Measurements from ENCODE around the gene LVRN.
"Not testable (repeated sequence)": the region's sequence is repeated elsewhere in the genome, so short reads cannot be mapped to it uniquely, and the experiment has no call there.

The LVRN gene, protein sequence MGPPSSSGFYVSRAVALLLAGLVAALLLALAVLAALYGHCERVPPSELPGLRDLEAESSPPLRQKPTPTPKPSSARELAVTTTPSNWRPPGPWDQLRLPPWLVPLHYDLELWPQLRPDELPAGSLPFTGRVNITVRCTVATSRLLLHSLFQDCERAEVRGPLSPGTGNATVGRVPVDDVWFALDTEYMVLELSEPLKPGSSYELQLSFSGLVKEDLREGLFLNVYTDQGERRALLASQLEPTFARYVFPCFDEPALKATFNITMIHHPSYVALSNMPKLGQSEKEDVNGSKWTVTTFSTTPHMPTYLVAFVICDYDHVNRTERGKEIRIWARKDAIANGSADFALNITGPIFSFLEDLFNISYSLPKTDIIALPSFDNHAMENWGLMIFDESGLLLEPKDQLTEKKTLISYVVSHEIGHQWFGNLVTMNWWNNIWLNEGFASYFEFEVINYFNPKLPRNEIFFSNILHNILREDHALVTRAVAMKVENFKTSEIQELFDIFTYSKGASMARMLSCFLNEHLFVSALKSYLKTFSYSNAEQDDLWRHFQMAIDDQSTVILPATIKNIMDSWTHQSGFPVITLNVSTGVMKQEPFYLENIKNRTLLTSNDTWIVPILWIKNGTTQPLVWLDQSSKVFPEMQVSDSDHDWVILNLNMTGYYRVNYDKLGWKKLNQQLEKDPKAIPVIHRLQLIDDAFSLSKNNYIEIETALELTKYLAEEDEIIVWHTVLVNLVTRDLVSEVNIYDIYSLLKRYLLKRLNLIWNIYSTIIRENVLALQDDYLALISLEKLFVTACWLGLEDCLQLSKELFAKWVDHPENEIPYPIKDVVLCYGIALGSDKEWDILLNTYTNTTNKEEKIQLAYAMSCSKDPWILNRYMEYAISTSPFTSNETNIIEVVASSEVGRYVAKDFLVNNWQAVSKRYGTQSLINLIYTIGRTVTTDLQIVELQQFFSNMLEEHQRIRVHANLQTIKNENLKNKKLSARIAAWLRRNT

DNA sequence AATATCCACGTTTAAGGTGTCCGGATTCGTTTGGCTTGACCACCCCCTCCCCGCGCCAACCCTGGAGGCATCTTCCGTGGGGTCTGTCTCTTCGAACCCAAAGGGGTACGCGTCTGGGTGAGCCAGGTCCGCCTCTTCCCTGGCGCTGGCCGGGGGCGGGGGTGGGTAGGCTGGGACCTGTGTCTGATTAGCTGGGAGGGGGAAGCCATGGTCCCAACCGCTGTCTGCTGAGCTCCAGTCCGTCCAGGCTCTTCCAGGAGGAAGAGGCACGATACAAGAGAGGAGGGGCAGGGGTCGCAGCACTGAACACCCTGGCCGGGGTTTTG is at the start of gene LVRN:
Gene LVRN (plus strand): TSS at position 237 of the 326 bp plus-strand sequence. CDS start 143 bp downstream, outside the sequence.
- no peak for DNase-seq (ENCODE audit: low read depth)

DNA sequence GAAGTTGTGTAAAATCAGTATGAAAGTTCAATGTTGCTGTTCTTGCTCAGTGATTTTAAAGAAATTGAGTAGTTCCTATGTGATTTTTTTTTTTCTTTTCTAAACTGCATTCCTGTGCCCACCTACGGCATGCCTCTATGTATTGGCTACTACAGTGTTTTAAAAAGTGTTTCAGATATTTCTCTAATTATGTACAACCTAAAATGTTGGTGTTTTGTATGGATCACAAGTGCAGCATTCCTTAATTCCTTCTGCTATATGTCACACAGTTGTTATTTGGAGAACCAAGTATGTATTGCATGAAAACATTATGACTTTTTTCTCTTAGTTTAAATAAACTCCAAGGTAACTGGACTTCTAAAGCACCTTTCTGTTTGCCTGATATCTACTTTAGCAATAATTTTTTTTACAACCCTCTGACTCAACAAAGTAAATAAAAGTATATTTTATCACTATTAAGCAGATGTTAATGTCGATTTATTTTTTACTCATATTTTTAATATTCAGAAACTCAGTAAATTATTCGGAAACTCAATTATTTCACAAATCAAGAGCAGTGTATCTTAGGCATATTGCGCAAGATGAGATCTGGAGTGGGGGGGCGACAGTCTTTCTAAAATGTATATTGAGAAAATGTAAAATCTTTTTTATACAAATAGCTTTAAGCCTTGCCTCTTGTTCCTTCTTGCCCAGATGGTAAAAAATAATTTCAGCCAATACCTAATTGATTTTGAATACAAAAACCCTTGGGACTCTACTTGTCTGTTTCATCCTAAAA is 48.5 kb upstream of the LVRN start:
- not testable (repeated sequence) for DNase-seq (ENCODE audit: low read depth)

DNA sequence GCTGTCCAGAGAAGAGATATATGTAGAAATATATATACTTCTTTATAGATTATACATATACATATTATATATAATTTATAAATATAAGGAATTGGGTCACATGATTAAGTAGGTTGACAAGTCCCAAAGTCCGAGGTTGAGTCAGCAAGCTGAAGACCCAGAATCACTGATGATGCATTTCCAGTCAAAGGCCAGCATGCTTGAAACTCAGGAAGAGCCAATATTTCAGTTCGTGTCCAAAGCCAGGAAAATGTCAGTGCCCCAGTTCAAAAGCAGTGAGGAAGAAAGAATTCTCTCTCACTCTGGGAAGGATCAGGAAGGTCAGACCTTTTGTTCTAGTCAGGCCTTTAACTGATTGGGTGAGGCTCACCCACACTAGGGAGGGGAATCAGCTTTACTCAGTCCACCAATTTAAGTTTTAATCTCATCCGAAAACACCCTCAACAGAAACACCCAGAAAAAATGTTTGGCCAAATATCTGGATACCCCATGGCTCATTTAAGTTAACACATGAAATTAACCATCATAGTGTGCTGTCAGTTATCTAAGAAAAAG is 42.0 kb upstream of the LVRN start:
- no peak for DNase-seq (ENCODE audit: low read depth)

DNA sequence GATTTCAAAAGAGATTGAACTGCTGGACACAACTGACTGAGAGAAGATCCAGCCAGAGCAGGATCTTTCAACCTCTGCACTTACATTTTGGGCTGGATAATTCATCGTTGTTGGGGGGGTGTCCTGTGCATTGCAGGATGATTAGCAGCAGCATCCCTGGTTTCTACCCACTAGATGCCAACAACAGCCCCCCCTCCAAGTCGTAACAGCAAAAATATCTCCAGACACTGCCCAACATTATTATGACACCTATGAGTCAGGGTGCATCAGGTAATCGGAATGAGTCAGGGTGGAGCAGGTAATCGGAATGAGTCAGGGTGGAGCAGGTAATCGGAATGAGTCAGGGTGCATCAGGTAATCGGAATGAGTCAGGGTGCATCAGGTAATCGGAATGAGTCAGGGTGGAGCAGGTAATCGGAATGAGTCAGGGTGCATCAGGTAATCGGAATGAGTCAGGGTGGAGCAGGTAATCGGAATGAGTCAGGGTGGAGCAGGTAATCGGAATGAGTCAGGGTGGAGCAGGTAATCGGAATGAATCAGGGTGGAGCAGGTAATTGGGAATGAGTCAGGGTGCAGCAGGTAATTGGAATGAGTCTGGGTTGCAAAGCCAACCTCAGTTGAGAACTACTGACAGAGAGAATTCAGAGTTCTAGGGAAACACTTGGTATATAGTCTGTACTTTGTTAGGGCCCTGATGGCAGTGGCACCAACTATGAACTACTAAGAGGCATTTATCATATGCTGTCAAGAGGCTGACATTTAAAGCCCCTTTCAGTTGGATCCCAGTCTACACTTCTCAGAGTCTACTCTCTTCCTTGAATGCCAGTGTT is 33.5 kb upstream of the LVRN start:
- DNase-seq (ENCODE audit: low read depth) = not testable (repeated sequence)

DNA sequence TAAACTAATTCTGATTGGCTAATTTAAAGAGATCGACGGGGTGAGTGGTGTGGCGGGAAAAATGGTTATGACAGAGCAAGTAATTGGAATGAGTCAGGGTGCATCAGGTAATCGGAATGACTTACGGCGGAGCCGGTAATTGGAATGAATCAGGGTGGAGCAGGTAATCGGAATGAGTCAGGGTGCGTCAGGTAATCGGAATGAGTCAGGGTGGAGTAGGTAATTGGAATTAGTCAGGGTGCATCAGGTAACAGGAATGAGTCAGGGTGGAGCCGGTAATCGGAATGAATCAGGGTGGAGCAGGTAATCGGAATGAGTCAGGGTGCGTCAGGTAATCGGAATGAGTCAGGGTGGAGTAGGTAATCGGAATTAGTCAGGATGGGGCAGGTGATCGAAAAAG is 32.1 kb upstream of the LVRN start:
- not testable (repeated sequence) for DNase-seq (ENCODE audit: low read depth)

DNA sequence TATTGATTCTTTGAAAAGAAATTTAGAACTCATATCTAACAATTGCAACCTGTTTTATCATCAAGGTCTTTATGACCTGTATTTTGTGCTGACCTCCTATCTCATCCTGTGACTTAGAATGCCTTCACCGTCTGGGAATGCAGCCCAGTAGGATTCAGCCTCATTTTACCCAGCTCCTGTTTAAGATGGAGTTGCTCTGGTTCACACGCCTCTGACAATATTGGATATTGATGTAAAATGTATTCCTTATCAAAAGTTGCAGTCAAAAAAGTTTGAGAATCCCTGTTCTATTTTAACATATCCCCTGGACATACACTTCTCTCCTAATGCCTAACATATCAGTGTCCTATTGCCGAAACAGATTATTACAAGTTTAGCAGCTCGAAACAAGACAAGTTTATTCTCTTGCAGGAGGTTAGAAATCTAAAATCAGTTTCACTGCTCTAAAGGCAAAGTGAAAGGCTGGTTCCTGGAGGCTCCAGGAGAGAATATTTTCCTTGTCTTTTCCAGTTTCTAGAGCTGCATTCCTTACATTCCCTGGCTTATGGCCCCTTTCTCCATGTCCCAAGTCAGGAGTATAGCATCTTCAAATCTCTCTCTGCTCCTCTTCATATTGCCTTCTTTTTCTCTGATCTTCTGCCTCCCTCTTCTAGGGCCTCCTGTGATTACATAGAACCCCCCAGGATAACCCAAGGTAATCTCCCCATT is 31.5 kb upstream of the LVRN start:
- DNase-seq (ENCODE audit: low read depth) = no peak

DNA sequence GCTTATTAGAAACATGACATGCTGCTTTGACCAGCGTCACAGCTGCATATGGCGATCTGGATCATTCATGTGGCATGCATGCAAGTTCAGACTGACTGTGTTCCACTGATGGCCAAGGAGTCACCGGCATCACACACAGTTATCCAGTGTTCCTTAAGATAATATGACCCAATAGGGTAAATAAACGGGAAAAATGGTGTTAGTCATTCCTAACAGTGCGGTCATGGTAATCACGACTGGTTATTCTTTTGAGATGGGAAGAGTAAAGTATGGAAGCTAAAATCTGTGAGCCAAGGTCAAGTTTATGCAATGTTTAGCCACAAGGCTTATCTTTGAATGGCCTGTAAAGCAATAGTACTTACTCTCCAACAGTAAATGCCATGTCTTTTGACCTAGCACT is 29.3 kb upstream of the LVRN start:
- no peak for DNase-seq (ENCODE audit: low read depth)

DNA sequence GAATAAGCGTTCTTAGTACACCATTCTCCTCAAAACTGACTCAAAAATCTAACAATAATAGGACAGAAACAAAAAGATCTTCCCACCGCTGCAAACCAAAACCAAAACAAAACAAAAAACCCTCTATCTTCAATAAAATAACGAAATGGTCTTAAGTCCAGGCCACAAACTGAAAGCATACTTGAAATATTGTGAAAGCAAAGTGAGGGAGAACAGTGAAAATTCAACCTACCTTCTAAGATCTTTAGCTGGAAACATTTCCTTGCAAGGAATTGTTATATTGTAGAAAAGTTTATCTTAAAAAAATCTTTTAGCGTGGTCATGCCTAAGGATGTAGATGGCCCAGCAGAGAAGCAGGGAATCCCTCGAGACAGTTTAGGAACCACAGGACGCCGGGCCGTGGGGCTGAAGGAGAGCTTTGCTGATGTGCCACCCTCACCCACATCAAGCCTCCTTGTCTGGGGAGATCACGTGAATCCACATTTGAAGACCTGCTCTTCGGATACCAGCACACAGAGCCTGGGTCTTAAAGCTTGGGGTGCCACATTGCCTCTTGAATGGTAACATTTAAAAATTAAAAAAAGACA is 27.8 kb upstream of the LVRN start:
- no peak for DNase-seq (ENCODE audit: low read depth)

DNA sequence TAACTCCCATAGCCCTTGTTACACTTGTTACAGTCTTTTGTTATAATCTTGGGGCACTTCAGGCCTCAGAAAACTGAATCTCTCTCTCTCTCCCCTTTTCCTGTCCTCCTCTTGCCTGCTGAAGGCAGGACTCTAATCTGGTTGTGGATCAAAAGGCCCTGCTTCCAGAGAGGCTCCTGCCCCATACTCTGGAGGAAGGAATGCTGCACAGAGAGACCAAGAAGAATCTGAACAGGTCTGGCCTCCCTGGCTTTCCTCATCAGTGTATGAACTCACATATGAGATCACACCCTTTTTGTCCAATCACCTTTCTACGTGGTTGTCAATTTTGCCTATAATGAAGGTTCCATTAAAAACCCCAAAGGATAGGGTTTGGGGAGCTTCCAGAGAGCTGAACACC is 26.2 kb upstream of the LVRN start:
- DNase-seq (ENCODE audit: low read depth) = no peak

DNA sequence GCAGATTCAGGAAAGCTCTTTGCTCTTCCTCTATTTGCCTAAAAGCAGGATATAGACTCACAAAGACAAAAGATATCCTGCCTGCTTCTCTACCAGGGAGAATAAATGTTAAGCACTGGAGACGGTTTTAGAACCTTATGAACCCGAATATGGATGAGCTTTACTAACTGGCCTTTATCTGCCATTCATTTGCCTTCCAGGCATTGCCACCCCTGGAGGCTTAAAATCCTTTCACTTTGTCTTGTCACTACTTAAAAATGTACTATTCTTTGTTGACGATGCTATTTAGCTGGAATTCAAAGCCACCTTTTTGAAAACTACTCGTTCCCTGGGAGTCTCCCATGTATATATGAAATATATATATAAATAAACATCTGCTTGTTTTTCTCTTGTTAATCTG is 23.2 kb upstream of the LVRN start:
- DNase-seq (ENCODE audit: low read depth) = no peak

DNA sequence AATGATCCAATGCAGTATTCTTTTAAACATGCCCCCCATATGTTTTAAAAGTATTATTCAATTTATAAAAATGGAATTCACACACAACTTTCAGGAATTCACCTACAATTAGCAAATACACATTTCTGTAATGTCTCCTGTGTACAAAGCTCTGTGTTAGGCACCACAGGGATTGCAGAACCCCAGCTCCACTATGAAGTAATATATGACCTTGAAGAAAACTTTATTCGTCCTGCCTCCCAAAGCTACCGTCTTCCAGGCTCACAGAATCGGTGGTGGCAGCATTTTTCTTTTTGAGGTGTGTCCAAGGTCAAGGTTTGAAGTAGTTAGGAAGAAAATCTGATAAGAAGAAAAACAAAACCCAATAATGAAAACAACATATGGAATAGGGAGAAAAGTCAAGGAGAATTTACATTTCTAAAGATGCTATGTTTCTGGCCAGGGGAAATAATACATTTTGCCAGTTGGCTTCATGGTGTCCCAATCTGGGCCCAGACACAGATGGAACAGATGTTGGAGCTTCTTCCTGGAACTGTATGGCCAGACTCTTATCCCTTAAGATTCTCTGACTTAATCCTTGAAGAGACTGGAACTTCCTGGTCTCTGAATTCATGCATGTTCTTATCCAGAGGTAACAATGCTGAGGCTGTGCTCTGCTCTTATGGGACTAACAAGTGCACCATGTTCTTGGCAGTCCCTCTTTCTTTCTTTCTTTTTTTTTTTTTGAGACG is 22.0 kb upstream of the LVRN start:
- DNase-seq (ENCODE audit: low read depth) = no peak

DNA sequence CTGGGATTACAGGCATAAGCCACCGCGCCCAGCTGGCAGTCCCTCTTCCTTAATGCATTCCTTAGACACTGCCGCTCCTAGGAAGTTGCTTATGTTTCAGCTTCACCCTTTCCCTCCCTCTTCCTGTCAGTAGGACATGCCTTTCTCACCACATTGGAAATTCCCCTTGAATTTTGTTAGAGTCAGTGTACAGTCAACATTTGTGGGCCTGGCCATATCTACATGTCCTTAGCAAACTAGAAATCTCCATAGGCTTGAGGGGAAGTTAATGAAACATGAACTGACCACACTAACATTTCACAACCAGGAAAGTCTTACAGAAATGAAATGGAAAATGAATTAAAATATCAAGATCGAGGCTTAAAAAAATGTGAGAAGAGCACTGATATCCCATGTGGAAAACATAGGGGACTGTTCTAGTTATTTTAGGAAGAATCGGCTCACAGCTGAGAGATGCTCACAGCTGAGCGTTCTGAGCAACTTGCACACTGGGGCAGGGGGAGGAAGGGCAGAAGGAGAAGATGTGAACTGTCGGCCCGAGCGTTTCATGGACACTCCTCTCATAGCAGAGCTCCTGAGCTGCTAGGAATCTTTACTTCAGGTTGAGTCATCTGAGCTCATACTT is 21.1 kb upstream of the LVRN start:
- DNase-seq (ENCODE audit: low read depth) = no peak

DNA sequence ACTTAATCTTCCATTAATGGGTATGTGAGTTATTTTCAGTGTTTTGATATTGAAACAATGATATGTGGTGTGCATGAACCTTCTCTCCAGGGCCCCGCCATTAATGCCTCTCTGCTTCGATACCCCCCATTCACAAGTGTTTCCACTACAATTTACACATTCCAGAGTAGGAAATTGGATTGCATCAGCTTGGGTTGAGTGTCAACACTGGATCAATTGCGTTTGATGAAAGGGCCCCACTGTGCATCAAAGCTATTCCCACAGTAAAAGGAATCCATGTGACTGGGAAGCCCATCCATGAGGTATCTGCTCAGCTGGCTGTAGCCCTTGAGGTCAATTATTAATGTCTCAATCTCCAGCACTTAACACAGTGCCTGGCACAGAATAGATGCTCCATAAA is 17.8 kb upstream of the LVRN start:
- DNase-seq (ENCODE audit: low read depth) = no peak

DNA sequence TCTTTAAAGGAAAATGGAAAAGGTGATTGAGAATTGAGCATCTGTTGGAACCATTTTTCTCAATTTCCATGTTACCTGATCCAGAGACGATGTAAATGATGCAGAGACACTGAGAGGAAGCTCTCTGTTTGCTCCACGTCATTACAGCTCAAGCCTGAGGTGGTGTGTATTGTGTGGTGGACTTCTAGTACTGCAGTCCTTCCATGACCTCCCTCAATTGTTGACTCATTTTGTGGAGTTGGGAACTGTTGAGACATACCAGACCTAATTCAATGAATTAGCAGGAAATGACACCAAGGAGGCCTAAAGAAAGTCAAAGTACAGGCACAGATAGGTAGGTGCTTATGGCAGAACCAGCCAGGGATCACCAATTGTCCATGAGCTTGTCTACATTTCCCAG is 15.6 kb upstream of the LVRN start:
- no peak for DNase-seq (ENCODE audit: low read depth)

DNA sequence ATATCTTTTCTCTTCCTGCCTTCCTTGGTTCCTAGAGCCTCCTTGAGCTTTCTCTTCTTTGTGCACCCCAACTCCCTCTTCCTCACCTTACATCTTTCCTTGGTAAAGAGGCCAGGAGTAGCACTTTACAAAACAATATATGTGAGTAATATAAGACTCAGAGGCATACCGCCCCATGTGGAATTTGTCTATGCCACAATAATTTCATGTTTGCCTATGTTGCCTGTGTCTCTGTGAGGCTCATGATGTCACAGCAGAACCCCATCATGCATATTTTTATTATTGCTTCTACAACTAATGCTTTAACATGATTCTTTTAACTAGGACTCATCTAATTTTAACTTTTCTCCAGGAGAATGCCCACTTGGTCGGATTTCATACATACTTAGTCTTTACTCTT is 15.0 kb upstream of the LVRN start:
- DNase-seq (ENCODE audit: low read depth) = no peak

DNA sequence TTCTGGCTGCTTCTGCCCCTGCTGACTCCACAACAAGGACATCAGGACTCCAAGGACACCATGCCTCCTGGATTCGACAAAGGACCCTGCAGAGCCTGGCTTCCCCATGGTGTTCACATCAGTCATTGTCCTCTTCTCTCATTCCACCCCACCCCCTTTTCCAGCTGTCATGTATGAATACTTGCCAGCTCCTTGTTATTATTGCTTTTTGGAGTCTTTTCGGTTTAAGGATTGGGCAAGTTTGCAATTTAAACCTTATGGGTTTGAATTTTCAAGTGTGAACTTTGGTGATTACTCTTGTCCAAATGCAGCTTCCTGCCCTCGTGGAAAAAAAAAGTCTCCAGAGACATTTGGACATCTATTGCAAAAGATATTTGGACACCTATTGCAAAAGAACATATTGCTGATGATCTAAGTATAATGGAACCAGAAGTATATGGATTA is 14.2 kb upstream of the LVRN start:
- DNase-seq (ENCODE audit: low read depth) = no peak

DNA sequence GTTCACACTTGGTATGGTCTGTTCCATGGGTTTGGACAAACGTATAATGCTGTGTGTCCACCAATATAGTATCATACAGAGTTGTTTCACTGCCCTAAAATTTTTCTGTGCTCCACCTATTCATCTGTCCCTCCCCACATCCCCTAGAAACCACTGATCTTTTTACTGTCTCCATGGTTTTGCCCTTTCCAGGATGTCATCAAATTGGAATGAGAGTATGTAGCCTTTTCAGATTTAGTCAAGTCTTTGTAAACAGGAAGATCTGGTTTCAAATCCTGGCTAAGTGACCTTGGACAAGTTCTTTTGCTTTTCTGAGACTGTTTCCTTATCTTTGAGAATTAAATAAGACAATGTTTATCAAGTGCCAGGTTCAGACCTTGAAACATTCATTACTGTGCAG is 13.2 kb upstream of the LVRN start:
- no peak for DNase-seq (ENCODE audit: low read depth)

DNA sequence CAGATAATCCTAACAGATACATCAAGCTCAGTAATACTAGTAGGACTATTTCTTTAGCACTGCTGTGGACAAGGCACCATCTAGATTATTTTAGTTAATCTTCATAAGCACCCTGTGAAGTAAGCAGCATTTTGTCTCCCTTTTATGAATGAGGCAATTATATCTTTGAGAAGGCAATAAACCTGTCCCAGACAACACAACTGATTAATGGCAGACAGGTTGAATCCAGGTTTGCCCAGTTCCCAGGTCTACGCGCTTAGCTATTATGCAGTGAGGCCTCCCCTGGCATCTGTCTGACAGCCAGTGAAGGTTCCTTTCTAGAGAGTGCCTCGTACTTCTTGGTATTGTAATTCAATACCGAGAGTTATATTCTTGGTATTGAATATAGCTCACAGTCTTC is 9.7 kb upstream of the LVRN start:
- DNase-seq (ENCODE audit: low read depth) = no peak

DNA sequence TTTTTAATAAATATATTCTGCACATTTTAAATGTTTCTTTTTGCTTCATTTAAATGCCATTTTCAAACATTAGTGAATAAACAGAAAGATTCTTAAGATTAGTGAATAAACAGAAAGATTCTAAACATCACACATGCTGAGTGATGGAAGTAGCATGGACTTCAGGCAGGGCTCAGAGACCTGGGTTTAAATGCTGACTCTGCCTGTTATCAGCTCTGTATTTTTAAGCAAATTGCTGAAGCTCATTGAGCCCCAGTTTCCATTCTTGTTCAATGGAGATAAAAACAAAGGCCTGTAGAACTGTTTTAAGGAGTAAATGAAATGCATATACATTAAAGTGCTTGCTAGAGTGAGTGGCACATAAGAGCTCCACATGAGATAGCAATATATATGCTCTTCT is 8.1 kb upstream of the LVRN start:
- DNase-seq (ENCODE audit: low read depth) = no peak

Data from activated gamma-delta T cell treated with anti-CD3 and anti-CD28 coated beads, Interleukin-2, amount 50 U/mL, for 16 hours (primary cell).